ENCODE results near the gene FRYL.
A peak's percentile ranks its signal among the peaks of the same experiment; 100 is the strongest.
"Not testable (repeated sequence)": the region's sequence is repeated elsewhere in the genome, so short reads cannot be mapped to it uniquely, and the experiment has no call there.

FRYL gene

GRCh38 chr4:48779998-48780864, at the start of gene FRYL:
TSS of gene FRYL (minus strand) at chr4:48780279. CDS start at chr4:48634410, 145,869 bp downstream.
- Histone ChIP-seq H3K36me3 (ENCODE audit: control insufficient read depth in 2 of 2, insufficient read depth in 2 of 2, low read length in 2 of 2) (no peaks in the 10 kb centered on the region), H3K4me1 (ENCODE audit: control insufficient read depth in 2 of 2, insufficient read depth in 2 of 2, low read length in 2 of 2) (peaks cover 5 to 25% of the 10 kb centered on the region in 2 donors), H3K27ac (ENCODE audit: low read depth in 2 of 2, low read length in 2 of 2) (peak within 1 kb of the TSS; percentile 94 to 97), H3K4me3 (ENCODE audit: low read length in 2 of 2) (peak within 1 kb of the TSS; percentile 92 to 98), H3K9me3 (ENCODE audit: control insufficient read depth in 2 of 2, low read length in 2 of 2) (no peaks in the 10 kb centered on the region), H3K27me3 (ENCODE audit: control insufficient read depth in 2 of 2, insufficient read depth in 2 of 2, low read length in 2 of 2) (no peaks in the 10 kb centered on the region), H3K9ac (ENCODE audit: low read depth in 1 of 2, low read length in 2 of 2) (peak within 1 kb of the TSS; percentile 92 to 97)

- H3K9me3 ChIP-seq (ENCODE audit: control insufficient read depth in 2 of 2, low read length in 2 of 2): no peaks in the 10 kb centered on the region
- H3K36me3 ChIP-seq (ENCODE audit: control insufficient read depth in 2 of 2, insufficient read depth in 2 of 2, low read length in 2 of 2): no peaks in the 10 kb centered on the region
- H3K27me3 ChIP-seq (ENCODE audit: control insufficient read depth in 2 of 2, insufficient read depth in 2 of 2, low read length in 2 of 2): no peaks in the 10 kb centered on the region
- H3K9ac ChIP-seq (ENCODE audit: low read depth in 1 of 2, low read length in 2 of 2): no peak overlapping the region
- no peak overlapping the region for H3K27ac ChIP-seq (ENCODE audit: low read depth in 2 of 2, low read length in 2 of 2)
- H3K4me3 ChIP-seq (ENCODE audit: low read length in 2 of 2): no peak overlapping the region
- peaks cover 4 to 7% of the 10 kb centered on the region in 2 donors for H3K4me1 ChIP-seq (ENCODE audit: control insufficient read depth in 2 of 2, insufficient read depth in 2 of 2, low read length in 2 of 2)
Measured at GRCh38 chr4:48827622-48828021, 47.5 kb upstream of the FRYL start.

- H3K27me3 ChIP-seq (ENCODE audit: control insufficient read depth in 2 of 2, insufficient read depth in 2 of 2, low read length in 2 of 2); H3K4me1 ChIP-seq (ENCODE audit: control insufficient read depth in 2 of 2, insufficient read depth in 2 of 2, low read length in 2 of 2); H3K9ac ChIP-seq (ENCODE audit: low read depth in 1 of 2, low read length in 2 of 2); H3K4me3 ChIP-seq (ENCODE audit: low read length in 2 of 2); H3K36me3 ChIP-seq (ENCODE audit: control insufficient read depth in 2 of 2, insufficient read depth in 2 of 2, low read length in 2 of 2); H3K9me3 ChIP-seq (ENCODE audit: control insufficient read depth in 2 of 2, low read length in 2 of 2); H3K27ac ChIP-seq (ENCODE audit: low read depth in 2 of 2, low read length in 2 of 2): not testable (repeated sequence)
Measured at GRCh38 chr4:48821431-48821830, 41.4 kb upstream of the FRYL start.

GRCh38 chr4:48816971-48817370, 36.9 kb upstream of the FRYL start:
- Histone ChIP-seq H3K4me3 (ENCODE audit: low read length in 2 of 2) (no peak overlapping the region), H3K27me3 (ENCODE audit: control insufficient read depth in 2 of 2, insufficient read depth in 2 of 2, low read length in 2 of 2) (no peaks in the 10 kb centered on the region), H3K27ac (ENCODE audit: low read depth in 2 of 2, low read length in 2 of 2) (no peak overlapping the region), H3K9me3 (ENCODE audit: control insufficient read depth in 2 of 2, low read length in 2 of 2) (no peaks in the 10 kb centered on the region), H3K9ac (ENCODE audit: low read depth in 1 of 2, low read length in 2 of 2) (no peak overlapping the region), H3K4me1 (ENCODE audit: control insufficient read depth in 2 of 2, insufficient read depth in 2 of 2, low read length in 2 of 2) (no peaks in the 10 kb centered on the region), H3K36me3 (ENCODE audit: control insufficient read depth in 2 of 2, insufficient read depth in 2 of 2, low read length in 2 of 2) (no peaks in the 10 kb centered on the region)

- H3K9me3 ChIP-seq (ENCODE audit: control insufficient read depth in 2 of 2, low read length in 2 of 2); H3K9ac ChIP-seq (ENCODE audit: low read depth in 1 of 2, low read length in 2 of 2); H3K4me3 ChIP-seq (ENCODE audit: low read length in 2 of 2); H3K27me3 ChIP-seq (ENCODE audit: control insufficient read depth in 2 of 2, insufficient read depth in 2 of 2, low read length in 2 of 2); H3K36me3 ChIP-seq (ENCODE audit: control insufficient read depth in 2 of 2, insufficient read depth in 2 of 2, low read length in 2 of 2); H3K4me1 ChIP-seq (ENCODE audit: control insufficient read depth in 2 of 2, insufficient read depth in 2 of 2, low read length in 2 of 2); H3K27ac ChIP-seq (ENCODE audit: low read depth in 2 of 2, low read length in 2 of 2): not testable (repeated sequence)
Measured at GRCh38 chr4:48816297-48816696, 36.2 kb upstream of the FRYL start.

- Histone ChIP-seq H3K4me3 (ENCODE audit: low read length in 2 of 2) (peak overlapping the region in 1 of 2 donors; percentile 9), H3K9ac (ENCODE audit: low read depth in 1 of 2, low read length in 2 of 2) (no peak overlapping the region), H3K9me3 (ENCODE audit: control insufficient read depth in 2 of 2, low read length in 2 of 2) (no peaks in the 10 kb centered on the region), H3K27ac (ENCODE audit: low read depth in 2 of 2, low read length in 2 of 2) (no peak overlapping the region), H3K36me3 (ENCODE audit: control insufficient read depth in 2 of 2, insufficient read depth in 2 of 2, low read length in 2 of 2) (no peaks in the 10 kb centered on the region), H3K4me1 (ENCODE audit: control insufficient read depth in 2 of 2, insufficient read depth in 2 of 2, low read length in 2 of 2) (no peaks in the 10 kb centered on the region), H3K27me3 (ENCODE audit: control insufficient read depth in 2 of 2, insufficient read depth in 2 of 2, low read length in 2 of 2) (no peaks in the 10 kb centered on the region)
Measured at GRCh38 chr4:48815483-48815882, 35.4 kb upstream of the FRYL start.

GRCh38 chr4:48813964-48814363, 33.9 kb upstream of the FRYL start:
- Histone ChIP-seq H3K9me3 (ENCODE audit: control insufficient read depth in 2 of 2, low read length in 2 of 2) (no peaks in the 10 kb centered on the region), H3K36me3 (ENCODE audit: control insufficient read depth in 2 of 2, insufficient read depth in 2 of 2, low read length in 2 of 2) (no peaks in the 10 kb centered on the region), H3K27me3 (ENCODE audit: control insufficient read depth in 2 of 2, insufficient read depth in 2 of 2, low read length in 2 of 2) (no peaks in the 10 kb centered on the region), H3K4me1 (ENCODE audit: control insufficient read depth in 2 of 2, insufficient read depth in 2 of 2, low read length in 2 of 2) (no peaks in the 10 kb centered on the region), H3K27ac (ENCODE audit: low read depth in 2 of 2, low read length in 2 of 2) (no peak overlapping the region), H3K9ac (ENCODE audit: low read depth in 1 of 2, low read length in 2 of 2) (no peak overlapping the region), H3K4me3 (ENCODE audit: low read length in 2 of 2) (no peak overlapping the region)

- H3K27me3 ChIP-seq (ENCODE audit: control insufficient read depth in 2 of 2, insufficient read depth in 2 of 2, low read length in 2 of 2): no peaks in the 10 kb centered on the region
- no peak overlapping the region for H3K9ac ChIP-seq (ENCODE audit: low read depth in 1 of 2, low read length in 2 of 2)
- H3K27ac ChIP-seq (ENCODE audit: low read depth in 2 of 2, low read length in 2 of 2): no peak overlapping the region
- H3K4me1 ChIP-seq (ENCODE audit: control insufficient read depth in 2 of 2, insufficient read depth in 2 of 2, low read length in 2 of 2): no peaks in the 10 kb centered on the region
- no peaks in the 10 kb centered on the region for H3K36me3 ChIP-seq (ENCODE audit: control insufficient read depth in 2 of 2, insufficient read depth in 2 of 2, low read length in 2 of 2)
- no peak overlapping the region for H3K4me3 ChIP-seq (ENCODE audit: low read length in 2 of 2)
- no peaks in the 10 kb centered on the region for H3K9me3 ChIP-seq (ENCODE audit: control insufficient read depth in 2 of 2, low read length in 2 of 2)
Measured at GRCh38 chr4:48812866-48813265, 32.8 kb upstream of the FRYL start.

- Histone ChIP-seq H3K4me1 (ENCODE audit: control insufficient read depth in 2 of 2, insufficient read depth in 2 of 2, low read length in 2 of 2) (no peaks in the 10 kb centered on the region), H3K36me3 (ENCODE audit: control insufficient read depth in 2 of 2, insufficient read depth in 2 of 2, low read length in 2 of 2) (no peaks in the 10 kb centered on the region), H3K4me3 (ENCODE audit: low read length in 2 of 2) (no peak overlapping the region), H3K9me3 (ENCODE audit: control insufficient read depth in 2 of 2, low read length in 2 of 2) (no peaks in the 10 kb centered on the region), H3K27ac (ENCODE audit: low read depth in 2 of 2, low read length in 2 of 2) (no peak overlapping the region), H3K27me3 (ENCODE audit: control insufficient read depth in 2 of 2, insufficient read depth in 2 of 2, low read length in 2 of 2) (no peaks in the 10 kb centered on the region), H3K9ac (ENCODE audit: low read depth in 1 of 2, low read length in 2 of 2) (no peak overlapping the region)
Measured at GRCh38 chr4:48804584-48805301, 24.7 kb upstream of the FRYL start.

GRCh38 chr4:48801016-48801715, 21.1 kb upstream of the FRYL start:
- H3K9ac ChIP-seq (ENCODE audit: low read depth in 1 of 2, low read length in 2 of 2): no peak overlapping the region
- H3K27ac ChIP-seq (ENCODE audit: low read depth in 2 of 2, low read length in 2 of 2): no peak overlapping the region
- H3K27me3 ChIP-seq (ENCODE audit: control insufficient read depth in 2 of 2, insufficient read depth in 2 of 2, low read length in 2 of 2): no peaks in the 10 kb centered on the region
- no peaks in the 10 kb centered on the region for H3K9me3 ChIP-seq (ENCODE audit: control insufficient read depth in 2 of 2, low read length in 2 of 2)
- H3K36me3 ChIP-seq (ENCODE audit: control insufficient read depth in 2 of 2, insufficient read depth in 2 of 2, low read length in 2 of 2): no peaks in the 10 kb centered on the region
- no peak overlapping the region for H3K4me3 ChIP-seq (ENCODE audit: low read length in 2 of 2)
- H3K4me1 ChIP-seq (ENCODE audit: control insufficient read depth in 2 of 2, insufficient read depth in 2 of 2, low read length in 2 of 2): peaks cover 0 to 5% of the 10 kb centered on the region in 2 donors

Data from mucosa of rectum (tissue), 2 donors.